MM.1S (cell line): ENCODE measurements around the gene DNAJB9.
A peak's percentile ranks its signal among the peaks of the same experiment; 100 is the strongest.

ENCODE experiments used
- DNase-seq: peaks from one replicate; pipeline ENCODE4 v3.0.0-alpha.2; 2015
- H2AFZ ChIP-seq: fragments of 300-600 bp; sonication (generic); 2 replicates; pipeline ENCODE4 v1.6.0; 2016; ENCODE audit warnings: antibody characterized with exemption, low read length
- H3F3A ChIP-seq: fragments of 300-600 bp; sonication (generic); 2 replicates; pipeline ENCODE4 v1.6.1; 2016; ENCODE audit warnings: mild to moderate bottlenecking, antibody characterized with exemption, low read length, moderate library complexity, mixed read lengths; ENCODE audit not compliant: insufficient read depth
- H3K27ac ChIP-seq: fragments of 300-600 bp; sonication (generic); 2 replicates; pipeline ENCODE4 v1.5.1; 2016; ENCODE audit warnings: mild to moderate bottlenecking, low read length
- H3K27me3 ChIP-seq: fragments of 300-600 bp; sonication (generic); replicated peaks from 2 replicates; pipeline ENCODE4 v1.6.0; 2016; ENCODE audit warnings: low read length; ENCODE audit not compliant: insufficient read depth
- H3K36me3 ChIP-seq: fragments of 300-600 bp; sonication (generic); replicated peaks from 2 replicates; pipeline ENCODE4 v1.6.1; 2016; ENCODE audit warnings: mild to moderate bottlenecking, low read length, mixed read lengths; ENCODE audit not compliant: insufficient read depth
- H3K4me1 ChIP-seq: fragments of 300-600 bp; sonication (generic); 2 replicates; pipeline ENCODE4 v1.6.1; 2016; ENCODE audit warnings: low read length, mixed read lengths
- H3K4me2 ChIP-seq: fragments of 300-600 bp; sonication (generic); 2 replicates; pipeline ENCODE4 v1.6.0; 2016; ENCODE audit warnings: low read depth, low read length
- H3K4me3 ChIP-seq: fragments of 300-600 bp; sonication (generic); 2 replicates; pipeline ENCODE4 v1.5.1; 2016; ENCODE audit warnings: low read length, mixed read lengths
- H3K79me2 ChIP-seq: fragments of 300-600 bp; sonication (generic); 2 replicates; pipeline ENCODE4 v1.6.1; 2016; ENCODE audit warnings: mixed run types, low read length, mixed read lengths
- H3K9ac ChIP-seq: fragments of 300-600 bp; sonication (generic); 2 replicates; pipeline ENCODE4 v1.6.1; 2016; ENCODE audit warnings: low read length, mixed read lengths
- H3K9me2 ChIP-seq: fragments of 300-600 bp; sonication (generic); replicated peaks from 2 replicates; pipeline ENCODE4 v1.6.1; 2016; ENCODE audit warnings: mild to moderate bottlenecking, low read length, mixed read lengths; ENCODE audit not compliant: insufficient read depth
- H3K9me3 ChIP-seq: fragments of 300-600 bp; sonication (generic); replicated peaks from 2 replicates; pipeline ENCODE4 v1.6.1; 2016; ENCODE audit warnings: mild to moderate bottlenecking, low read length, mixed read lengths; ENCODE audit not compliant: insufficient read depth
- H4K20me1 ChIP-seq: fragments of 300-600 bp; sonication (generic); 2 replicates; pipeline ENCODE4 v1.6.1; 2016; ENCODE audit warnings: mild to moderate bottlenecking, low read length, moderate library complexity, mixed read lengths; ENCODE audit not compliant: insufficient read depth
- CTCF ChIP-seq: fragments of 300-600 bp; sonication (generic); IDR thresholded peaks from 2 replicates; pipeline ENCODE4 v1.5.1; 2016; ENCODE audit warnings: antibody characterized with exemption, low read length, mixed read lengths
- EZH2 ChIP-seq: fragments of 300-600 bp; sonication (generic); optimal IDR thresholded peaks from 2 replicates; pipeline ENCODE3; 2017; ENCODE audit warnings: low read depth, mild to moderate bottlenecking, antibody characterized with exemption, low read length, mixed read lengths
- EZH2phosphoT487 ChIP-seq: fragments of 300-600 bp; sonication (generic); IDR thresholded peaks from 2 replicates; pipeline ENCODE4 v1.6.1; 2018; ENCODE audit warnings: antibody characterized with exemption, low read length

DNAJB9 gene

GRCh38 chr7:108529341-108529740 lies 40.3 kb upstream of the DNAJB9 start:
- Histone ChIP-seq H3K36me3 (no peaks in the 10 kb centered on the region), H3K27me3 (no peaks in the 10 kb centered on the region), H3K4me2 (peak overlapping the region; percentile 16; the same call in 1 of the 2 replicates), H2AFZ (peak overlapping the region; percentile 33; the same call in 1 of the 2 replicates), H3K4me1 (peaks cover 18% of the 10 kb centered on the region), H3K9me3 (no peaks in the 10 kb centered on the region), H3K9ac (no peak overlapping the region), H3K9me2 (no peaks in the 10 kb centered on the region), H3K79me2 (peaks cover 10% of the 10 kb centered on the region), H4K20me1 (no peaks in the 10 kb centered on the region), H3K4me3 (0 out of 2 replicates have a peak overlapping the region, but pooled peaks have one; percentile 5), H3F3A (peaks cover 13% of the 10 kb centered on the region), H3K27ac (no peak overlapping the region)
- TF ChIP-seq EZH2phosphoT487 (no peak), CTCF (no peak), EZH2 (no peak)
- DNase-seq, result peak; percentile 70

- Histone ChIP-seq H3K79me2 (no peaks in the 10 kb centered on the region), H3K27ac (no peak overlapping the region), H3K4me2 (no peak overlapping the region), H3K36me3 (no peaks in the 10 kb centered on the region), H3K4me3 (no peak overlapping the region), H2AFZ (no peak overlapping the region), H3F3A (no peaks in the 10 kb centered on the region), H3K4me1 (0 out of 2 replicates have a peak, but pooled peaks cover 7% of the 10 kb centered on the region), H3K27me3 (no peaks in the 10 kb centered on the region), H3K9me2 (no peaks in the 10 kb centered on the region), H3K9ac (no peak overlapping the region), H4K20me1 (no peaks in the 10 kb centered on the region), H3K9me3 (no peaks in the 10 kb centered on the region)
- TF ChIP-seq EZH2phosphoT487, result no peak
- TF ChIP-seq CTCF, result no peak
- TF ChIP-seq EZH2, result no peak
- DNase-seq, result no peak
Observed at GRCh38 chr7:108533712-108534111, 36.0 kb upstream of the DNAJB9 start.

- no peaks in the 10 kb centered on the region for H3F3A ChIP-seq
- H3K79me2 ChIP-seq, result no peaks in the 10 kb centered on the region
- H3K9me2 ChIP-seq, result no peaks in the 10 kb centered on the region
- TF ChIP-seq EZH2, result no peak
- no peak for TF ChIP-seq EZH2phosphoT487
- TF ChIP-seq CTCF, result no peak
- H3K4me2 ChIP-seq, result no peak overlapping the region
- H3K4me3 ChIP-seq, result no peak overlapping the region
- no peak overlapping the region for H3K9ac ChIP-seq
- no peak overlapping the region for H3K27ac ChIP-seq
- H2AFZ ChIP-seq, result no peak overlapping the region
- H3K36me3 ChIP-seq, result no peaks in the 10 kb centered on the region
- H4K20me1 ChIP-seq, result no peaks in the 10 kb centered on the region
- H3K27me3 ChIP-seq, result no peaks in the 10 kb centered on the region
- H3K4me1 ChIP-seq, result no peaks in the 10 kb centered on the region
- no peak for DNase-seq
- no peaks in the 10 kb centered on the region for H3K9me3 ChIP-seq
Observed at GRCh38 chr7:108535257-108535656, 34.4 kb upstream of the DNAJB9 start.
